Tibial nerve (tissue), 4 donors: ENCODE measurements around the gene GOLGA6L10.
"Not testable (repeated sequence)": the region's sequence is repeated elsewhere in the genome, so short reads cannot be mapped to it uniquely, and the experiment has no call there.

ENCODE experiments used
- EP300 ChIP-seq, 2 donors: sonication (generic); formaldehyde crosslinking; IDR thresholded peaks; one replicate each; pipeline ENCODE4 v1.6.1; 2017; ENCODE audit warnings: antibody characterized with exemption in 2 of 2, mild to moderate bottlenecking in 1 of 2
- POLR2A ChIP-seq, 2 donors: fragments of 450-650 bp; IDR thresholded peaks; one replicate each; pipeline ENCODE4 v1.6.1; 2017; ENCODE audit warnings: antibody characterized with exemption in 2 of 2, mild to moderate bottlenecking in 2 of 2, moderate library complexity in 2 of 2
- TF ChIP-seq, protein P1 (sequence below), 5 experiments: fragments of 200-600 bp in 3 of 5; fragments of 450-650 bp in 2 of 5; sonication (generic) in 3 of 5; IDR thresholded peaks; one replicate each; pipeline ENCODE4 v1.5.1; 2016 to 2019; ENCODE audit warnings: antibody characterized with exemption in 5 of 5, mild to moderate bottlenecking in 3 of 5, moderate library complexity in 2 of 5

DNA sequence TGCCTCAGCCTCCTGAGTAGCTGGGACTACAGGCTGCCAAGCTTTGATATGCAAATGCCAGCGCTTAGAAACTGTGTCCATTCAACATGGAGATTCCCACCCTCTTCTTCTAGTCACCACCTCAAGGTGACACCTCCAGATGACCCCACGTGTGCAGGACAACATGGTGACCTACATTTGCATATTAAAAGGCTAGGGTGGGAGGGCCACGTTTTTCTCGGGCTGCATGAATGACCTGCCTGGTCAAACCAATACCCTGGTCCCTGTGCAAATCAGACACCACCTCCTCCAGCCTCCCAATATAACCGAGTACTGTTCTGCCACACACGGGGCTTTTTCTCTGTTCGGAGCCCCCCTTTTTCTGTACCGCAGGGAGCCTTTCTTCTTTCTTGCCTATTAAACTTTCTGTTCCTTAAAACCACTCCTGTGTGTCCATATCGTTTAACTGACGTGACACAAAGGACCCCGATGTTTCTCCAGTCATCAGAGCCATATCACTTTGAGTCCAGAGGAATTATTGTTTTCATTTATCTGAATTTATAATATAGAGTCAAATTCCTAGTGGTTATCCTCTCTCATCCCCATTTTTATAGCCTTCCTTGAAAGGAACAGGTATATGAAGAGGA is 32.2 kb upstream of the GOLGA6L10 start:
- TF ChIP-seq, protein P1, sequence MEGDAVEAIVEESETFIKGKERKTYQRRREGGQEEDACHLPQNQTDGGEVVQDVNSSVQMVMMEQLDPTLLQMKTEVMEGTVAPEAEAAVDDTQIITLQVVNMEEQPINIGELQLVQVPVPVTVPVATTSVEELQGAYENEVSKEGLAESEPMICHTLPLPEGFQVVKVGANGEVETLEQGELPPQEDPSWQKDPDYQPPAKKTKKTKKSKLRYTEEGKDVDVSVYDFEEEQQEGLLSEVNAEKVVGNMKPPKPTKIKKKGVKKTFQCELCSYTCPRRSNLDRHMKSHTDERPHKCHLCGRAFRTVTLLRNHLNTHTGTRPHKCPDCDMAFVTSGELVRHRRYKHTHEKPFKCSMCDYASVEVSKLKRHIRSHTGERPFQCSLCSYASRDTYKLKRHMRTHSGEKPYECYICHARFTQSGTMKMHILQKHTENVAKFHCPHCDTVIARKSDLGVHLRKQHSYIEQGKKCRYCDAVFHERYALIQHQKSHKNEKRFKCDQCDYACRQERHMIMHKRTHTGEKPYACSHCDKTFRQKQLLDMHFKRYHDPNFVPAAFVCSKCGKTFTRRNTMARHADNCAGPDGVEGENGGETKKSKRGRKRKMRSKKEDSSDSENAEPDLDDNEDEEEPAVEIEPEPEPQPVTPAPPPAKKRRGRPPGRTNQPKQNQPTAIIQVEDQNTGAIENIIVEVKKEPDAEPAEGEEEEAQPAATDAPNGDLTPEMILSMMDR (IDR thresholded peaks at IDR 0.05): not testable (repeated sequence)
- TF ChIP-seq POLR2A, EP300 (IDR thresholded peaks at IDR 0.05): not testable (repeated sequence)
